GM20431 (cell line): ENCODE measurements around the gene AMFR.

Experiments
- in situ Hi-C: fragments of 300-500 bp; cut with MseI, MboI; formaldehyde crosslinking; loops from one replicate; pipeline ENCODE4 v1.15.0; 2020; ENCODE audit warnings: low sequenced_read_pairs; ENCODE audit not compliant: unreplicated experiment

Gene AMFR

DNA sequence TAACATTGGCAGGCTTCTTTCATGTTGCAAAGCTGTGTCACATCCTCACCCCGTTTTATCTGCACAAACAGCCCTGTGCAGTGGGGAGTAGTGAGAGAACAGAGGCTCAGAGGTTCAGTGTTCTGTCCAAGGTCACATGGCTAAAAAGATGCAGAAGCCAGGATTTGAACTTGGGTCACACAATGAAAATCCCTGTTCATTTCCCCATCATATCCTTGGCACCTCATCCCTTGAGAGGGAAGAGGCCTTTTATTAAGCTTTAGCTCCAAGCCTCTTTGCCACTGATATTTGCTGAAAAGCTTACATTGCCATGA, 106.6 kb downstream of the AMFR start:
- in situ Hi-C loops, result loop anchor here (25.0 kb wide), 1 partner anchor 381 kb away; no protein-coding TSS in a partner anchor

DNA sequence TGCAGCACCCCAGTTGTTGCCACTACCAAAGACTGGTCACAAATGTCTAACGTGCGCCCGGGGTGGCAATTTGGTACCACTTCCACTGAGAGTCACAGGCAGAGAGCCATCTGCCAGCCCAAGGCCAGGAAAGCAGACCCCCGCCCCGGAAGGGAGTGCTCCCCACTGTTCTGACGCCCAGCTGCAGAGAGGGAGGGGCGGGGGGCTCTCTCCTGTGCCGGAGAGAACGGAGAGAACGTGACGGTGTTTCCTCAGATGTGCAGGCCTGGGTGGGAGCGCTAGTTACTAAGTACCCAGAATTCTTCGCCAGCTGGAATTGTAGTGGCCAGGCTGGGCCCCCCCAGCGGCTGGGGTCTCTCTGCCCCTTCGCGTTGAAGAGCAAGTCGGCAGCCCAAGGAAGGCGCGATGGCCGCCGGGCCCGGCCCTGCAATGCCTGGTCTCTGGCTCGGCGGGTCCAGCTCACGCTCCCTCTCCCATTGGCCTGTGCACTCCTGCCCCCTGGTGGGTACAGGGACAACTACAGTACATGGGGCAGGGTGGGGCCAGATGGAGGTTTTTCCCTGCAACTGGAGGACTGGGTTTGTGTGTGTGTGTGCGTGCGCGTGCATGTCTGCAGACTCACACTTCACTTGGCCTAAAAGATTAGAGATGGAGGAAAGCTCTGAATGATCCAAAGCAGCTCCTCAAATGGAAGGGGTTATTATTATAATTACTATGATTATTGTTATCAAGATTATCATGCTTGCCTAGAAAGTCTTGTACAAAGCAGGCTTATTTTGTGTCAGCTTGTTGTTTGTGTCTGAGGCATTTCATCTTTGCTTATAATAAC, 107.1 kb downstream of the AMFR start:
- in situ Hi-C loops, result loop anchor here (25.0 kb wide), 1 partner anchor 381 kb away; no protein-coding TSS in a partner anchor

DNA sequence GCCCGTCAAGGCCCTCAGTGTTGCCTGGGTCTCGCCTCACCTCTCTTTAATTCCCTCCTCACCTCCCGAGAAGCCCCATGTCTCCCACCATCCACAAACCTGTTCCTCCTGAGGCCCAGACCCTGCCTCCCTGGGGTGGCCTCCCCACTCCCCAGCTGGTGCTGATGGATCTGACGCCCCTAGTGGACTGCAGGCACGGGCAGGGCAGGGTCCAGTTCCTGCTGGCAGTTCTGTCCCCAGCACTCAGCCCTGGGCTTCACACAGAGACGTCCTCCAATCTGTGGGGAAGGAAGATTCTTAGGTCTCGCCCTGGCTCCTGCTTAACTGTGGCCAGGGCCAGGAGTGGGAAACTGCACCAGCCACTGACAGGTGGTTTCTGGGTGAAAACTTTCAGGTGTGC, 108.8 kb downstream of the AMFR start:
- in situ Hi-C loops, result loop anchor here (25.0 kb wide), 1 partner anchor 379 kb away; no protein-coding TSS in a partner anchor

DNA sequence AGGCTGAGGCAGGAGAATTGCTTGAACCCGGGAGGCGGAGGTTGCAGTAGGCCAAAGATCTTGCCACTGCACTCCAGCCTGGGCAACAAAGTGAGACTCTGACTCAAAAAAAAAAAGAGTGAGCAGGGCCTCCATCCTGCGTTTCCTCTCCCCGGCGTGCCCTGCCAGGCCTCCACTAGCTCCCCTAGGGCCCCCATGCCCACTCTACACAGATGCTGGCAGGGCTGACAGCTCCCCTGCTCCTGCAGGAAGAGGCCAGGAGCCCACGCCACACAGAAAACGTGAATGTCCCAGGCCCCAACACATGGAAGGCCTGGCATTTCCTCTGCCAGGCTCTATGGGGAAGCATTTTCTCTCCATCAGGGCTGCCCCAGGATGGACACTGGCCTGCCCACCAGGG, 109.4 kb downstream of the AMFR start:
- in situ Hi-C loops, result loop anchor here (25.0 kb wide), 1 partner anchor 379 kb away; no protein-coding TSS in a partner anchor

DNA sequence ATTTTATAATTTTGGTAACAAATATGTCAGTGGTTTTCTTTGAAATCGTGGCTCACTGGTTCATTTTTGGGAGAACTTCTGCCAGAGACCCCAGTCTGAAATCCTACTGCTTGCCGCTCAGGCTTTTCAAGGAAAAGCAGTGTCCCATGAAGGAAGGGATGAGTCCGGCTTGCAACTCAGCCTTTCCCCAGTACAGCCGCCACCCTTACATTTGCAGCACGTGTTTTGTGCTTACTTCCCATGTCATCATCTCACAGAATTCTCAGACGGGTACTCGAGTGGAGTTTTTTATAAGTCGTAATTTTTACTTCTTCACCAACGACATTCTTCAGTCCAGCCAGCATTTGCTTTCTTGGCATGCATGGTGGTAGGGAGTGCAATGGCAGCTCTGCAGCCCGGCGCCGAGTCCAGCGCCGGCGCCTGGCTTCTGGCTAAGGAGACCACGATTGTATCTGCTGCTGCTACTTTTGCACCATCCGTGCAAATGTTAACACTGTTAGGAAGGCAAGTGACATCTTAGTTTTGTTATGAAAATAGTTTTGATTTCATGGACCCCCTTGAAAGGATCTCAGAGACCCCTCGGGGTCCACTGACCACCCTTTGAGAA, 111.0 kb downstream of the AMFR start:
- in situ Hi-C loops, result loop anchor here (25.0 kb wide), 1 partner anchor 377 kb away; no protein-coding TSS in a partner anchor

DNA sequence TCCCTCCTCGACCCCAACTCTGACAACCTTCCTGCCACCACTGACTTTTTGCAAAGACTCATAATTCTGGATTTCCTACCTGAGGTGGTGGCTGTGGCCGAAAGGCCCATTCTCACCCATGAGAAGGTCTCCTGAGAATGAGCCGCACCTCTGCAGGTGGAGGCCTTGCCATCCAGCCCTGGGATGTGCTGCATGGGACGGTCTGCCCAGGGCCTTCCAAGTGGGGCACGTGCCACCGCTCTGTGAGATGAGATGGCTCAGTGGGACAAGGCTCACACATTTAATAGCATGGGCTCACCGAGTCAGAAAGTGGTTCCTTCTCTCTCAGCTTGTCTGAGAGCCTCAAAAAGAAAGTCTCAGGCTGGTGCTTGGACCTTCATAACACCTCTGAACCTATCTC, 112.8 kb downstream of the AMFR start:
- in situ Hi-C loops, result loop anchor here (25.0 kb wide), 1 partner anchor 375 kb away; no protein-coding TSS in a partner anchor

DNA sequence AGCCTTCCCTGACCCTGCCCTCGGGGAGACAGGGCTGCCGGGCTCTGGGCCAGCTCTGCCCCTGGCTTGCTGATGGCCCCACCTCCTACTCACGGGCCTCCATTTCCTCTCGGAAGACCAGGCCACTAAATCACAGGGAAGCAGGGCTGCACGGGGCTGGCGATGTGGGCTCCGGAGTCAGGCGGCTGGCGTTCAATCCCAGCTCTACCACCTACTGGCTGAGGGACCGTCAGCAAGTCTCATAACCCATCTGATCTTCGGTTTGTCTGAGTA, 113.4 kb downstream of the AMFR start:
- in situ Hi-C loops, result loop anchor here (25.0 kb wide), 1 partner anchor 375 kb away; no protein-coding TSS in a partner anchor
